GM06990 (cell line): ENCODE measurements around the gene TNFRSF6B.
"Not testable (repeated sequence)": the region's sequence is repeated elsewhere in the genome, so short reads cannot be mapped to it uniquely, and the experiment has no call there.

ENCODE experiments used
- DNase-seq: peaks from one replicate; pipeline ENCODE4 v3.0.0-alpha.2; 2011; ENCODE audit not compliant: insufficient read length; ENCODE audit errors: extremely low read depth
- H3K27me3 ChIP-seq: replicated peaks from 2 replicates; pipeline ENCODE4 v1.6.0; 2011; ENCODE audit warnings: low read length; ENCODE audit not compliant: control insufficient read depth, insufficient read depth
- H3K36me3 ChIP-seq: 2 replicates; pipeline ENCODE4 v1.5.1; 2011; ENCODE audit warnings: low read length; ENCODE audit not compliant: control insufficient read depth, insufficient read depth
- H3K4me3 ChIP-seq: replicated peaks from 2 replicates; pipeline ENCODE4 v1.5.1; 2011; ENCODE audit warnings: low read depth, mild to moderate bottlenecking, control low read depth, low read length
- CTCF ChIP-seq: IDR thresholded peaks from 2 replicates; pipeline ENCODE4 v1.5.1; 2011; ENCODE audit warnings: low read length, control low read depth, mild to moderate bottlenecking, inconsistent platforms; ENCODE audit not compliant: insufficient read depth, poor library complexity, severe bottlenecking

The TNFRSF6B gene

GRCh38 chr20:63708301-63709148 lies 12.1 kb downstream of the TNFRSF6B start:
- DNase-seq = no peak
- Histone ChIP-seq H3K36me3 (peaks cover 28% of the 10 kb centered on the region), H3K4me3 (peak overlapping the region; percentile 83), H3K27me3 (no peaks in the 10 kb centered on the region)
- no peak for TF ChIP-seq CTCF

GRCh38 chr20:63709149-63709527 lies 12.7 kb downstream of the TNFRSF6B start:
- TF ChIP-seq CTCF = no peak
- Histone ChIP-seq H3K27me3 (no peaks in the 10 kb centered on the region), H3K4me3 (peak overlapping the region; percentile 83), H3K36me3 (peaks cover 24% of the 10 kb centered on the region)
- DNase-seq = no peak

- peaks cover 7% of the 10 kb centered on the region for H3K36me3 ChIP-seq
- no peak for DNase-seq
- TF ChIP-seq CTCF = no peak
- H3K4me3 ChIP-seq = no peak overlapping the region
- H3K27me3 ChIP-seq = no peaks in the 10 kb centered on the region
Measured at GRCh38 chr20:63711085-63711645, 14.7 kb downstream of the TNFRSF6B start.

GRCh38 chr20:63712191-63712590 lies 15.7 kb downstream of the TNFRSF6B start:
- no peak for TF ChIP-seq CTCF
- DNase-seq = no peak
- Histone ChIP-seq H3K27me3 (no peaks in the 10 kb centered on the region), H3K36me3 (peaks cover 5% of the 10 kb centered on the region), H3K4me3 (no peak overlapping the region)

- no peak for TF ChIP-seq CTCF
- Histone ChIP-seq H3K4me3 (no peak overlapping the region), H3K27me3 (no peaks in the 10 kb centered on the region), H3K36me3 (peaks cover 2% of the 10 kb centered on the region)
- DNase-seq = no peak
Measured at GRCh38 chr20:63714858-63715257, 18.4 kb downstream of the TNFRSF6B start.

- Histone ChIP-seq H3K36me3 (peaks cover 6% of the 10 kb centered on the region), H3K27me3 (no peaks in the 10 kb centered on the region), H3K4me3 (no peak overlapping the region)
- no peak for DNase-seq
- TF ChIP-seq CTCF = no peak
Measured at GRCh38 chr20:63718996-63719395, 22.5 kb downstream of the TNFRSF6B start.

- not testable (repeated sequence) for H3K4me3 ChIP-seq, H3K36me3 ChIP-seq, H3K27me3 ChIP-seq, DNase-seq
Measured at GRCh38 chr20:63722967-63723622, 26.6 kb downstream of the TNFRSF6B start.

- not testable (repeated sequence) for DNase-seq, H3K4me3 ChIP-seq, H3K27me3 ChIP-seq
- peaks cover 20% of the 10 kb centered on the region for H3K36me3 ChIP-seq
Measured at GRCh38 chr20:63730189-63730733, 33.8 kb downstream of the TNFRSF6B start.
